ENCODE data around the gene RAP2A. TPM values are rescaled to one million over a fixed set of nuclear protein-coding genes. Genes with fewer than 3 reads are reported as not detected.

RAP2A gene
- total RNA-seq, 1 donor = 32.8 TPM

GRCh38 chr13:97493456-97493855 is 59.5 kb downstream of the RAP2A start:
- peak; percentile 22 for DNase-seq (ENCODE audit: low read depth)
- no peak for TF ChIP-seq CTCF (IDR thresholded peaks at IDR 0.05; ENCODE audit: insufficient read depth, low read depth, low read length)
- H3K4me3 ChIP-seq (ENCODE audit: low read depth, low read length) = no peak overlapping the region

GRCh38 chr13:97495678-97496077 is 61.7 kb downstream of the RAP2A start:
- no peak for DNase-seq (ENCODE audit: low read depth)
- no peak overlapping the region for H3K4me3 ChIP-seq (ENCODE audit: low read depth, low read length)
- no peak for TF ChIP-seq CTCF (IDR thresholded peaks at IDR 0.05; ENCODE audit: insufficient read depth, low read depth, low read length)

GRCh38 chr13:97496511-97496910 is 62.5 kb downstream of the RAP2A start:
- DNase-seq (ENCODE audit: low read depth) = peak; percentile 40
- no peak for TF ChIP-seq CTCF (IDR thresholded peaks at IDR 0.05; ENCODE audit: insufficient read depth, low read depth, low read length)
- no peak overlapping the region for H3K4me3 ChIP-seq (ENCODE audit: low read depth, low read length)

GRCh38 chr13:97497400-97497799 is 63.4 kb downstream of the RAP2A start:
- no peak for DNase-seq (ENCODE audit: low read depth)
- no peak for TF ChIP-seq CTCF (IDR thresholded peaks at IDR 0.05; ENCODE audit: insufficient read depth, low read depth, low read length)
- no peak overlapping the region for H3K4me3 ChIP-seq (ENCODE audit: low read depth, low read length)

- DNase-seq (ENCODE audit: low read depth) = no peak
- no peak overlapping the region for H3K4me3 ChIP-seq (ENCODE audit: low read depth, low read length)
- no peak for TF ChIP-seq CTCF (IDR thresholded peaks at IDR 0.05; ENCODE audit: insufficient read depth, low read depth, low read length)
These were observed 64.5 kb downstream of the RAP2A start for GRCh38 chr13:97498419-97498818.

GRCh38 chr13:97499181-97499580 is 65.2 kb downstream of the RAP2A start:
- no peak for TF ChIP-seq CTCF (IDR thresholded peaks at IDR 0.05; ENCODE audit: insufficient read depth, low read depth, low read length)
- H3K4me3 ChIP-seq (ENCODE audit: low read depth, low read length) = no peak overlapping the region
- peak; percentile 41 for DNase-seq (ENCODE audit: low read depth)

GRCh38 chr13:97502181-97502580 is 68.2 kb downstream of the RAP2A start:
- DNase-seq (ENCODE audit: low read depth) = peak; percentile 52
- no peak overlapping the region for H3K4me3 ChIP-seq (ENCODE audit: low read depth, low read length)
- TF ChIP-seq CTCF (IDR thresholded peaks at IDR 0.05; ENCODE audit: insufficient read depth, low read depth, low read length) = no peak
